Fibroblast of skin of left biceps (primary cell): ENCODE measurements around the gene PPIB.

Source experiments
- DNase-seq, 2 experiments: peaks; one replicate each; pipeline ENCODE4 v3.0.0-alpha.2; 2013; ENCODE audit warnings: low read depth in 2 of 2

The PPIB gene

DNA sequence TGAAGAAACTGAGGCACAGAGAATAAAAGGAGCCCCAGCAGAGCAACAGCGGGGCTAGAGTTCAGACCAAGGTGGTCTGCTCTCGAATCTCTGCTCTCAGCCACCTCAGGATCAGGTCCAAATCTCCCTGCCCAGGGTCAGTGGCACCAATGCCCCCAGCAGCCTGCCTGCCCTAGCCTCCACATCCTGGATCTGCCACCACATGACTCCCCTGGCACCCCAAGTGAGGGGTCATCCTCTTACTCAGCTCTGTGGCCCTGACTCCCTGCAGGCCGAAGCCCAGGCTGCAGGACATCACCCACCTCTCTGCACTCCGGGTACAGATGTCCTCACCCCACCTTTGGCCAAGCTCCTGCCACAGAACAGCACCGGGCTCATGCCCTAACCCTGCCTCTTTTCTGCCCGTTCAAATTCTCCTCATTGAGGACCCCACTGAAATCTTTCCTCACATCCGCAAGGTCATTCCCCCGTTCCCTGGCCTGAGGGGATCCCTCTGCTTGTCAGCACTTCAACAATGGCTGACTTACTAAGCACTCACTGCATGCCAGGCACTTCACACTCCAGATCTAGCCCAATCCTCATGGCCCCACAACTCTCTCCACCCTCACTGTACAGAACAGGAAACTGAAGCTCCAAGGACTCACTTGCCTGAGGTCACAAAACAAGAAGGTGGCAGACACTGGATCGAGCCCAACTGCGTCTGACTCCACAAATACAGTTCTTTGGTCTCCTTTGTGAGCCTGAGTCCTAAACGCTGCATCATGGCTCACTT is 4.3 kb downstream of the PPIB start:
- DNase-seq, result no peak

DNA sequence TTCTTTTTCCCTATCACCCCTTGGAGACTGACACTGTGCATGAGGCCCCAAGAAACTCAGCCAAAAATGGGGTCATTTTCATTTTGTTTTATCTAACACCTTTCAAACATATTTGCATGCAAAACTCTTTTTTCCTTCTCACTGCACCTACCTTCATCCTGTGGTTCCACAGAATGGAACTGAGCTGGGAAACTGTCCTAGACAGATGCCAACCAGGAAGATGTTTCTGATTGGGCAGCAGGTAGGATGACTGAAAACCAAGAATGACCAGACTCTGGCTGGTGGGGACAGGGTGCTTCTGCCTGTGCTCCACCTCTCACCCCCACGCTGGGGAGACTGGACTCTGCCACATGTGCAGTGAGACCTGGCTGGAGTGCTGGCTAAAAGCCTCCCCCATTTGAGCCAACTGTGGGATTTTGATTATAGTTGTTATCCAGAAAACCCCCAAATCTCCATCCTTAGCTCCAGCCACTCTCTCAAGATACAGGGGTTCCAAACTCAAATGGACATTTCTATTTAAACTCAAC is 5.2 kb downstream of the PPIB start:
- no peak for DNase-seq

DNA sequence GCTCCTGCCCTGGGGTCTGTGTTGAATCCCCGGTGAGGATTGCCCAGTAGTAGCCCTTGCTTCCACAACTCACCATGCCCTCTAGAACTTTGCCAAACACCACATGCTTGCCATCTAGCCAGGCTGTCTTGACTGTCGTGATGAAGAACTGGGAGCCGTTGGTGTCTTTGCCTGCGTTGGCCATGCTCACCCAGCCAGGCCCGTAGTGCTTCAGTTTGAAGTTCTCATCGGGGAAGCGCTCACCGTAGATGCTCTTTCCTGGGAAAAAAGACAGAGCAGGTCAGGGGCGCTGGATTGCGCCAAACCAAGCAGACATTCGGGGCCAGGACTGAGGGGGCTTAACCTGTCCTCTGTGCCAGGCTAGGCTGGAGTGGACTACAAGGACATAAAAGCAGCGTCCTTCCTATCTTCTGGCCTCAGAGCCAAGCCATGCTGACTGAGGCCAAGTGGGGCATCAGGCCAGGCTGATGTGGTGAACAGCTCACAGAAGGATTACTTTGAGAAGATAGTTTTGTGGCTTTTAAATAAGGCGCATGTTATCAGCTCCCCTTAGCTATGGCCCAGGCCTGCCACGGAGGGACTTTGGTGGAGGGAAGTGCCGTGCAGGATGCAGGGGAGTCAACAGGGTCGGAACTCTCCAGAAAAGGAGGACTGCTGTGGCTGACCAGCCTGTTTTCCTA is 6.0 kb downstream of the PPIB start:
- no peak for DNase-seq

DNA sequence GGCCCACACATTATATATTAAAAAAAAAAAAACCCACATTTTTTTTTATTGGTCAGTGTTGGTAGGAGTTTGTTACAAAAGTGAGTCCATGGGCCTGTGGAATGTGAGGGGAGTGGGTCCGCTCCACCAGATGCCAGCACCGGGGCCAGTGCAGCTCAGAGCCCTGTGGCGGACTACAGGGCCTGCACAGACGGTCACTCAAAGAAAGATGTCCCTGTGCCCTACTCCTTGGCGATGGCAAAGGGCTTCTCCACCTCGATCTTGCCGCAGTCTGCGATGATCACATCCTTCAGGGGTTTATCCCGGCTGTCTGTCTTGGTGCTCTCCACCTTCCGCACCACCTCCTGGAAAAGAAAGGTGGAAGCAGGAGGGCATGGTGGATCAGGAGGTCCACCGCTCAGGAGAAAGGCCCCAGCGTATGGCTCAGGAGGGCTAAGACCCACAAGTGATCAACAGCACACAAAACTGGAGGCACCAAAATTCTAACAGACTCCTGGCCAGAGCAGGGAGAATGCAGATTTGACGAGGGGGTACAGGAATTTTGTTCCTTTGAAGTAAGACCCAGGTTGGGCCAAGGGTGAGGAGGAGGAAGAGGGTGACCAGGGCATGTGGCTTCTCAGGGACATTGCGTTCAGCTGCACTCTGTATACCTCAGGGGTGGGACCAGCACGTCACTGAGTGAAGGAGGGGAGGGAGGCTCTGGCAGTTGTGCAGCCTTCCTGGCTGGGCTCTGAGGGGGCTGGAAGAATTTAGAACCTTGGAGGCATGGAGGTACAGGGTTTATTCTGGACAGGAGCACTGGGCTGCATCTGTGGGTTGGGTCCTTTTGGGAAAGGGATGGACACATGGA is 6.8 kb downstream of the PPIB start:
- DNase-seq, result no peak

DNA sequence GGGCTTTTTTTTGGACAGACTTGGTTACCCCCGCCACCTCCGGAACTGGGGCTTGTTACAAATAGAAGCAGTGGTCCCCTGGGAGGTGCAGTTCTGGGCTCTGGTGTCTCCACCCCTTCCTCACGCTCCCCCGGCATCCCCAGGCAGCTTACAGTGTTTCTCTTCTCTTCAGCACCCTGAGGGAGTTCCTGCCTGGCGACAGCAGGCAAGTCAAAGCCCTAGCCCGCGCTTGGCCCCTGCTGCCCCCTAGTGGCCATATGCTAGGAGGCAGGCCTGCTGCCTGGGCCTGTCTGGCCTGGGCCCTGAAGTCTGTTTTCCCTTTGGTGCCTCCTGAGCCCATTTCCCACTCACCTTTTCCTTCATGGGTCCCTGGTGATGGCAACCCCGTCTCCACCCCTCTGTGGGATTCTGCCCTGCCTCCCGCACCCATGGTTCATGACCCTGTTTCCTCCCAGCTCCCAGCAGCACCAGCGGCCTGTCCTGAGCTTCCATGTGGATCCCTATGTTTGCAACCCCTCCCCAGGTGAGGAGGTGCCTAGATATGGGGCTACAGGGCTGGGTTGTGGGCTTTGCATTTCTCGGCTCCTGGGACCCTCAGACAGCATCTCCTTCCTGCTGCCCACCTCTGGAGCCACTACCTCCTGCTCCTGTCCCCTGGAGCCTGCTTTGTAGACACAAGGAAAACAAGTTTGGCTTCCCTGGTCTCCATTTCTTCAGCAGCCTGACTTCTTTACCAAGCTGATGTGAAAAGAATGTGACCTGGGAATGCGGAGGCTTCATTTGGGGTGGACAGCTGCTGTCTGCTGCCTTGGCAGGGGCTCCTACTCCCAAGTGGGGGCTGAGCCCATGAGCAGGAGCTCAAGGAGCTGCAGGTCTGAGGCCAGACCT is 9.1 kb downstream of the PPIB start:
- peak; percentile 43 to 44 for DNase-seq

DNA sequence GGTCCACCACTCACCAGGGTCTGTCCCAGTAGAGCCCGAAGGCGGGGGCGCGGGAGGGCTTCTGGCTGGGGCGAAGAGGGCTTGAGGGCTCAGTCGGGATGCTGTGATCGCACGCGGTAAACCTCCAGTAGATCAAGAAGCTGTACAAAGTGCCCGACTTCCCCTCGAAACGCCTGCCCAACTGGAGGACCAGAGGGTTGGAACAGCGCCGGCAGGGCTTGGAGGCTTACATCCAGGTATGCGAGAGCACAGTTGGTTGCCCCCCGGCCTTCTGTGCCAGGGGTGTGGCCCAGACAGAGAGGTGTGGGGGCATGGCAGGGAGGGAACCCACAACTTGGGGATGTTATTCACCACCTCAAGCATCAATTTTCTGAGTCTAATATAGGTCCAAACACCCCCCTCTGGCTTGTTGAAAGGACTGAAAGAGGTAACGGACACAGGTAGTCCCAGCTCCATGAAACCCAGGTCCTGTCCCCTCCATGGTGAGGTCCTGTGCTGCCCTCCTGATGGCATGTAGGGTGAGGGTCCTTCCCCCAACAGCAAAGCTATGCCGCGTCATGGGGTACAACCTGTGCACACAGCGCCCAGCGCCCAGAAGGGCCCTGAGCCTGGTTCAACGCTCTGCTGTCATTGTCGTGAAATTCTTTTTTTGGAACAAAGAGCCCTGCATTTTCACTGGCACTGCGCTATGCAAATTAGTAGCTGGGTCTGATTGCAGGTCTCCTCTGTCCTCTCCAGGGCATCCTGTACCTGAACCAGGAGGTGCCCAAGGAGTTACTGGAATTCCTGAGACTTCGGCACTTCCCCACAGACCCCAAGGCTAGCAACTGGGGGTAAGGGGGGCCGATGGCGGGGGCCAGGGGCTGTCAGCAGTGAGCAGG is 10.1 kb downstream of the PPIB start:
- DNase-seq, result no peak

DNA sequence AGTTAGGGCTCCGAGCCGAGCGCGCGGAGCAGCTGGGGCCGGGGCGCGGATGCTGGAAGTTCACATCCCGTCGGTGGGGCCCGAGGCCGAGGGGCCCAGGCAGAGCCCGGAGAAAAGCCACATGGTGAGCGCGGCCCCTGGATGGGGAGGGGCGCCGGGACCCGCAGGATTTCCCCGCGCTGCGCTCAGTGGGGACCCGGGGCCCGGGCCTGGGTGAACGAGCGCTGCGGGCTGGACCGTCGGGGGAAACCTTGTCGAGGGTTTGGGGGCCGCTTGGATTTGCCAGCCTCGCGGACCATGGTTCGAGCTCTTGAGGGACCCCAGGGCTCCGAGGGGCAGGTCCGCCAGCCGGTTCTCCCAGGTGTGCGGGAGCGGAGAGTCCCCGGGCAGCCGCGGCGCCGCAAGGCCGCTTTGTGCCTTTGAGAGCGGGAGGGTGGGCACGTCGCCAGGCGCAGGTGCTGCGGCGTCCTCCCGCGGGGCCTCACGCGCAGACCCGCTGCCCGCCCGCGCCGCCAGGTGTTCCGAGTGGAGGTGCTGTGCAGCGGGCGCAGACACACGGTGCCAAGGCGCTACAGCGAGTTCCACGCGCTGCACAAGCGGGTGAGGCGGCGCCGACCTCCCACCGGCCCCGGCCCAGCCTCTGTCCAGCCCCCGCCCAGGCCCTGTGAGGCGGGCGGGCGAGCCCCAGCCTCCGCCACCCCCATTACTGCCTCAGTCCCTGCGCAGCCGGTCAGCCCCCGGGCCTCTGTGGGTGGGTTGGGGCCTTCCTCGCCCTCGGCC is 10.9 kb downstream of the PPIB start, which contains the start of gene SNX22:
Gene SNX22, plus strand, starts transcription at position 5 of the 780 bp plus-strand sequence. Its CDS starts 45 bp downstream, at position 50.
- DNase-seq, result no peak

DNA sequence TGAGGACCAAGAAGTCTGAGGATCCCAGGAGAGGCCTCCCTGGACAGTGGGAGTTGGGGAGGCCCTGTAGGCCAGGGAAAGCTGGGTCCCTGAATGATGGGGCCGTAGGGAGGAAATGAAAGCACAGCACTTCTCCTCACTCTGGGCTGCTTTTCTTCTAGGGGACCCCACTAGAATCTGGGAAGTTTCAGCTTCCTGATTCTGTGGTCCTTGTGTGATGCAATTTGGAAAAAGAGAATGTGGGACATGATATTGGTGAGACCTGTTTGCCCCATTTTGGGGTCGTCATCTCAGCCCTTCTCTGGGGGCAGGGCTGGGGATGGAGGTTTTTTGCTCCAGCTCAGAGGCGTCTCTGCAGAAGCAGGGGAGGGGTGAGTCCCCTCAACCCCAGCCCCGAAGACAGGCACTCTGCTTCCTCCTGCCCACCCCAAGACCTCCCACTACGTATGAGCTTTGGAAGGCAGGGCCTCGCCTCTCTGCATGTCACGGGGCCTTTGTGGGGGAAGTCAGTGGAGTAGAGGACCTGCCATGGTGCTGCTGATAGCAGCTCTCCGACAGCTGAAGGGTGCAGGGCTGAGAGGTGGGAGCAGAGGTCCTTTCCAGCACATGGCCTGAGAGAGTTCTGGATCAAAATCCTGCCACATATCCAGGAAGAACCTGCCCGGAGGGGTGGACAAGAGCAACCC is 12.8 kb downstream of the PPIB start:
- DNase-seq, result no peak

DNA sequence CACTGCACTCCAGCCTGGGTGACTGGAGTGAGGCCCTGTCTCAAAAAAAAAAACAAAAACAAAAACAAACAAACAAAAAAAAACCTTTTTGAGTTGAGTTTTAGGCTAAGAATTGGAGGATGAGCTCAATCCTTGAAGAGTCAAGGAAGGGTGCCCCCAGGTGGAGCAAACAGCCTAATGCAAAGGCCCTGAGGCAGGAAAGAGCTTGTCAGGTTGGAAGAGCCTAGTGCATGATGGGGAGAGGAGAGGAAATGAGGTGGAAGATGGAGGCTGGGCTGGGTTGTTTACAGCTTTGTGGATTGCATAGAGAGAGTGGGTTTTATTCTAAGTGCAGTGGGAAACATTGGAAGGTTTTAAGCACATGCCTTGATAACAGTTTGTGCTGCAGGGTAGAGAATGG is 13.4 kb downstream of the PPIB start:
- DNase-seq, result no peak

DNA sequence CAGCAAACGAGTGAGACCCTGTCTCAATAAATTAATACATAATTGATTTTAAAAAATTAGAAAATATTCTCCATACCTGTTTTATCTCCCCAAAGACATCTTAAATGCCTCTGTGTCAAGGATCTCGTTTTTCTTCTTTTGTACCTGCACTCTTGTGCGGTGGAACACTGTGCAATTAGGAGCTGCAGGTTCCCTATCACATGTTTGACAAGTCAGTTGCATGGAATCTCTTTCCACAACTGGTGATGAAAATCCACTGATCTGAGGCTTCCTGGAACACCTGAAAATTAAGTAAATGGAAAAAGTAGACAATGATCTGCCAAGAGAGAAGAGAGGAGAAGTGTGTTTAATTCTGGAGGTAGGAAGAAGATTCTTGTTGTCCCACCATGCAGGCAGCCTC is 14.2 kb downstream of the PPIB start:
- DNase-seq, result no peak

DNA sequence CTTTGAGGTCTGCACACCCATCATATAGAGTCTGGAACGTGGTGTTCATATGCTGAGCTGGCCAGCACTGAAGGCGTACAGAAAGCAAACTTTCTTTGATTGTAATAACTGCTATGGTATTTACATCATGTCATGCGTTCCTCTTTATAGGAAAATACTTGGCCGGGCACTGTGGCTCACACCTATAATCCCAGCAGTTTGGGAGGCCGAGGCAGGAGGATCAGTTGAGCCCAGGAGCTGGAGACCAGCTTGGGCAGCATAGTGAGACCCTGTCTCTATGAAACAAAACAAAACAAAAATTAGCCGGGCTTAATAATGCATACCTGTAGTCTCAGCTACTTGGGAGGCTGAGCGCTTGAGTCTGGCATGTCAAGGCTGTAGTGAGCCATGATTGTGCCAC is 14.7 kb downstream of the PPIB start:
- no peak for DNase-seq

DNA sequence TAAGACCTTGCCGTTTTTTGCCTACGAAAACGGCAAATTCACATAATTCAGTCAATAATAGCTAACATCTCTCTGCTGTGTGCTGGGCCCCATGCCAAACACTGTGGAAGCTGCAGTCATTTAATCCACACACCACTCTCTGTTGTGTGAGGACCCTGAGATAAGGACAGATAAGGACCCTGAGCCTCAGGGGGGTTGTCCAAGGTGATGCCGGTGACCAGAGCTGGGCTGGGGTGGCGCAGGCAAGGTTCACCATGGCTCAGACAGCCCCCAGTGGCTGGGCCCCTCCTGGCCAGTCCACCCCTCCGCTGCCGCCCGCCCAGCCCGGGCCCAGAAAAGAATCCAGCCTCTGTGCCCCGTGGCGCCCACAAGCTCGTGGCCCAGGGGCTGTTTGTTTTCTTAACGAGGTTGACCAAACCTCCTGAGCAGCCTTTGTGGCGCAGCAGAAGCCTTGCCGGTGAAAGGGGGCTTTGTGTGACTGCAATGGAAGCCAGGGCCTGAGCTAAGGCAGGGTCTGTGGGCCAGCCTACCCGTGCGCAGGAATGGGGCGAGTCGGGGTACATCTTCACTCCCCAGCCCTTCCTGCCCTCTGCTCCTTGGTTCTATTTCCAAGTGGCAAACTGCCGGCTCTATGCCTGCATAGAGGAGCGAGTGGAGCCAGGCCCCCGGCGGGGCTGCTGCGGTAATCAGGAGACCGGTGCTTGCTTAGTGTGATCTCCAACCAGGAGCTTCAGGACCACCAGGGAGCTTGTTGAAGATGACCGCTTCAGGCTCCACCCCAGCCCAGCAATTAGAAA is 15.7 kb downstream of the PPIB start:
- peak in 1 of 2 experiments; percentile 8 for DNase-seq

DNA sequence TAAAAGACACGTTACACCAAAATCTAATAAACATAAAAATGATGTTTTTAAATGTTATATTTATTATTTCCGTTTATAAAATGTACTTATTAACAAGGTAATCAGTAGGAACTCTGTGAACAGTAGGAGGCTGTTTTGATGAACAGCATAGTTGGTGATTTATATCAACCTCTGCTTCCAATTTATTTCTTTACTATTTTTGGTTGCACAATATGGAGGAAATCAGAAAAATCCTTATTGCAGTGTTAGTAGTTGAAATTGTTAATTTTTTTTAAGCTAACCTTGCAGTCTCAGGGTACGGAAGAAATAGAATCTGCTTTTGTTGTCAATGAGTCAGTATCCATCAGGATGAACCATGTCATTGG is 16.3 kb downstream of the PPIB start:
- no peak for DNase-seq

DNA sequence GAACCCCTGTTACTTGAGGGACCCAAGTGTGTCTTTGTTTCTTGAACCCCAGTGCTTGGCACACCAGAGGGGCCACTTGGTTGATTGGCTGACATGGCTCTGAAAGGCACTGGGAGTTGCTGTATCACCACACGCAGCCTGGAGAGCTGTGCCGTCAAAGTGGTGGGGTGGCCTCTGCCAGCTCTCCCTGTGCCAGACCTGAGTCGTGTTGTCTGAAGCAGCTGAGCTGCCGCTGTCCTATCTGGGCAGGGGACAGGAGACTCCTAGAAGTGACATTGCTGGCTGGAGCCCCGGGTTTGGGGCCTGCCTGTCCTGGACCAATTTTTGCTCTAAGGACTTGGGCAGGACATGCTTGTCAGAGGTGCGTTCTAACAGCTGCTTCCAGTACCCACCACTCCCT is 16.8 kb downstream of the PPIB start:
- DNase-seq, result no peak

DNA sequence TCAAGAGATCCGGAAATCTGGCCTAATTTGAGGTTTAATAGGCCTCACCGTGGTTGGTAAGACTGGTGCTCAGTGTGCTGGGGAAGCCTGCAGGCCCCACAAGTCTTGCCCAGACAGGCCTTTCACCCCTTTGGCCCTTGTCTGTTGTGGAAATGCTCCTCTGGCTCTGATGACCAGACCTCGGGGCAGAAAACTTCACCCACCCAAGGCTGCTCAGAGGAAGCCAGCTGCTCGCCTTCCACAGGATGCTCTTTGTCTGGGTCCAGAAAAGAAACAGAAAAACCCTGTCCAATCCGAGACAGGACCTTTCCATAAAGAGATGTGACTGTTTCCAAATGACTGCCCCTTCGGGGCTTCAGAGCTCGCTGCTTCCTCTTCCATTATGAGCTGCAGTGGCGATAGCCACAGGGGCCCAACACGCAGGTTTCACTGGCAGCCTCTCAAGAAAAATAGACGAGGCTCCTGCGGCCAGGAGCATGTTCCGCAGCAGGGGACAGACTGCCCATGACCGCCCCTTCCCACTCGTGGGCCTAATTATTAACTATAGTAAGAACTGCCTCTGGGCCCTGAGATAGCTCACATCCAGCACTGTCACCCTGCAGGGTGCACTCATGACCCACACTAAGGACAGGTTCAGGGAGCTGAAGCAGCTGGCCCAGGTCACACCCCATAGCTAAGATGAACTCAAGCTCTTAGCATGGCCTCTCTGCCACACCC is 18.1 kb downstream of the PPIB start:
- DNase-seq, result no peak

DNA sequence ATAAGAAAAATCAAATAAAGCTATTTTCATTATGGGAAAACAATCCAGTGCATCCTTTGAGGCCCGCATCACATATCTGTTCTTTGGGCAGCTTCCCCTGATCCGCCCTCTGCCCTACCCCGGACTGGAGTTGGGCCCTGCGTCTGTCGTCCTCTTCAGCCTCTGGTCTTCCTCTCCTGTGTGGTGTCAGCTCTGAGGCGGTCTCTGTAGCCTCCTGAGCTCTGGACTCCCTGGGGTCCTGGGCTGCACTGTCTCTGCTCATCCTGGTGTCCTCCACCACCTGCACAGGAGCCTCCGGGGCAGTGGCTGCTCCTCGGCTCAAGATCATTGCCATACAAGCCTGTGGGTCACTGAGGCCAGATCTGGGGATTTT is 18.6 kb downstream of the PPIB start:
- no peak for DNase-seq

DNA sequence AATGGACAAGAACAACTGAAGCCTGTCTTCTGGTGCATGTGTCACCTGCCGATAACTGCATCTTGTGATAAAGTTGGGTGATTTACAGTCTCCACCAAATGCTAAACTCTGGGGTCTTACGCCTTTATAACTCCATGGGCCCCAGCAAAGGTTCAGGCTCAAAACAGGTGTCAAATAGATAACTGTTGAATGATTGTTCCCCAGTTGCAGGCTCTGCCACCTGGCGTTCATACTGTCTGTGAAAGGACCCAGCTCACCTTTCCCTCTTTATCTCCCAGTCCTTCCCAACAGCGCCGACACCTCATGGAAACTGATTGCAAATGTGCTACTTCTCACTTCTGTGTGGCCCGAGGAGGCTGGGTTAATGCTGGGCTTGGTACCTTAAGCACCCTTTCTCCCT is 19.5 kb downstream of the PPIB start:
- no peak for DNase-seq
